ENCODE data around the gene GUCA1A. TPM values are rescaled to one million over a fixed set of nuclear protein-coding genes. Genes with fewer than 3 reads are reported as not detected.

GUCA1A gene
- total RNA-seq, 1 donor from 2014 or later, result not detected

DNA sequence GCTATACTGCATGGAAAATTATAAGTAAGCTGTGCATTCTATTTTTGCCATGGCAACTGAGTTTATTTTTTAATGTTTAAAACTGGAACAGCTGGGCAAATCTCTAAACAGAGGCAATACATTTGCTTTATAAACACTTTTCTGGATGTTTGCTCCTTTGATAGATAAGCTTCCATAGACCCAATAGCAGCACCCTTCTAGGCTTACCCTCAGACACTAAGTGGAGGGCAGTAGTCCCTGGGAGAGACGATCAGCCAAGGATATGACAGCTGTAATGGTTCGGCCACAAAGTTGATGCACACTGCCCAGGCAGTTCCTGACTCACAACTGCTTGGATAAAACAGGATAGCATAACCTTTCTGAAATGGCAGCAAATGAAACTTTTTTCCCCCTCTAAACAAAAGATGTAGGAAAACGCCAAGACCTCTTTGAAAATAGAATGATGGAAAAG is 53.0 kb downstream of the GUCA1A start:
- peak overlapping the region; percentile 33 for H3K27ac Mint-ChIP-seq (ENCODE audit: unreplicated experiment)
- DNase-seq (ENCODE audit: extremely low spot score, unreplicated experiment), result no peak
- H3K9me3 Mint-ChIP-seq (ENCODE audit: unreplicated experiment), result no peaks in the 10 kb centered on the region
- TF ChIP-seq, protein P1, sequence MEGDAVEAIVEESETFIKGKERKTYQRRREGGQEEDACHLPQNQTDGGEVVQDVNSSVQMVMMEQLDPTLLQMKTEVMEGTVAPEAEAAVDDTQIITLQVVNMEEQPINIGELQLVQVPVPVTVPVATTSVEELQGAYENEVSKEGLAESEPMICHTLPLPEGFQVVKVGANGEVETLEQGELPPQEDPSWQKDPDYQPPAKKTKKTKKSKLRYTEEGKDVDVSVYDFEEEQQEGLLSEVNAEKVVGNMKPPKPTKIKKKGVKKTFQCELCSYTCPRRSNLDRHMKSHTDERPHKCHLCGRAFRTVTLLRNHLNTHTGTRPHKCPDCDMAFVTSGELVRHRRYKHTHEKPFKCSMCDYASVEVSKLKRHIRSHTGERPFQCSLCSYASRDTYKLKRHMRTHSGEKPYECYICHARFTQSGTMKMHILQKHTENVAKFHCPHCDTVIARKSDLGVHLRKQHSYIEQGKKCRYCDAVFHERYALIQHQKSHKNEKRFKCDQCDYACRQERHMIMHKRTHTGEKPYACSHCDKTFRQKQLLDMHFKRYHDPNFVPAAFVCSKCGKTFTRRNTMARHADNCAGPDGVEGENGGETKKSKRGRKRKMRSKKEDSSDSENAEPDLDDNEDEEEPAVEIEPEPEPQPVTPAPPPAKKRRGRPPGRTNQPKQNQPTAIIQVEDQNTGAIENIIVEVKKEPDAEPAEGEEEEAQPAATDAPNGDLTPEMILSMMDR (IDR thresholded peaks at IDR 0.05), result no peak
- no peaks in the 10 kb centered on the region for H3K27me3 Mint-ChIP-seq (ENCODE audit: unreplicated experiment)
- H3K4me1 Mint-ChIP-seq (ENCODE audit: unreplicated experiment), result peaks cover 17% of the 10 kb centered on the region
- H3K36me3 Mint-ChIP-seq (ENCODE audit: unreplicated experiment), result peaks cover 10% of the 10 kb centered on the region
- no peak overlapping the region for H3K4me3 Mint-ChIP-seq (ENCODE audit: unreplicated experiment)

DNA sequence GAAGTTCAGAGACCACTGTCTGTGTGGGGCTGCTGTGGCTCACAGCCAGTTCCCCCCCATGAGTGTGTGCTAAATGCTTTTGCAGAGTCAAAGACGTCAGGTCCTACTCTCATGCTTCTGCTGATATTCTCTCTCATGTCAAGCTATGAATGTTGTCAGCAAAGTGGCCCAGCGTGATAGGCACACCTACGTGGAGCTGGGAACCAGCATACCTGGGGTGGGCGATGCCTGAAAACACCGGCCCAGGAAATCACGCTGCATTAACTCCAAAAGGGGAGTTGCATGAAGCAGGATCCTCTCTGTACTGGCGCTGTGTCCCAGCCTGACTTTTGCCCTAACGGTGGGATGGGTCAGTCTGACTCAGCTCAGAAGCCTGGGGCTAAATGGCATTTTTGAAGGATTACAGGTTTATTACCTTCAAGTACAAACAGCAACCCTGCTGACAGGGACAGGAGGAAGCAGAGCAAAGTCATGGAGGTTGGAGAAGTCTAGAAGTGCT is 53.5 kb downstream of the GUCA1A start:
- peak overlapping the region; percentile 33 for H3K27ac Mint-ChIP-seq (ENCODE audit: unreplicated experiment)
- no peak overlapping the region for H3K4me3 Mint-ChIP-seq (ENCODE audit: unreplicated experiment)
- no peak for DNase-seq (ENCODE audit: extremely low spot score, unreplicated experiment)
- TF ChIP-seq, protein P1 (IDR thresholded peaks at IDR 0.05), result no peak
- H3K4me1 Mint-ChIP-seq (ENCODE audit: unreplicated experiment), result peaks cover 17% of the 10 kb centered on the region
- H3K9me3 Mint-ChIP-seq (ENCODE audit: unreplicated experiment), result no peaks in the 10 kb centered on the region
- H3K36me3 Mint-ChIP-seq (ENCODE audit: unreplicated experiment), result peaks cover 10% of the 10 kb centered on the region
- H3K27me3 Mint-ChIP-seq (ENCODE audit: unreplicated experiment), result no peaks in the 10 kb centered on the region

DNA sequence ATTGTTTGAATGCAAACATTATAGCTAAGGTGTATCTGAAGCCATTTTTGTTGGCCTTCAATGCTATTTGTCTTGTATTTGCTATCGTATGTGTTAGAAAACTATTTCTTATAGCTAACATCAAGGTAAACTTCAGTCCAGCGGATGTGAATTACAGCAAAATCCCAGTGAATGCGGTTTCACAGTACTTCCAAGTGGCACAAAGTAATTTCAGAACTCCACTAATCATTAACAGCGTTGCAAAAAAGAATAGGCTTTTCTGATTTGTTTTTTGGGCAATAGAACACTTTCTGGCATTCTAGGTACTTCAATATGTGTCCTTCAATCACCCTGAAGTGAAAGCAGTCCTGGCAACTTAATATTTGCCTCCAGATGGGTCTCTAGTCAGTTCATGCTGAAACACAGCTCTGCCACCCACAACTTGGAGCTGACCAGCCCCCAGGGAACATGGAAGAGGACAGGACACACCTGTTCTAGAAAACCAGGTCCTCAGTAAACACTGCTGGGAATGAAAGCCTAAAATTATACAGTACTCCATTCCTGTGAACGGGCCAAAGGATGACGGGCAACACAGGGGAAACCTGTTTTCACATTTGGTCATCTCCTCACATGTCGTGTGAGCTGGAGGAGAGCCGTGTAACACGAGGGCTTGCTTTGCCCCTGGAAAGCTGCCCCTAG is 54.1 kb downstream of the GUCA1A start:
- H3K36me3 Mint-ChIP-seq (ENCODE audit: unreplicated experiment), result peaks cover 15% of the 10 kb centered on the region
- no peaks in the 10 kb centered on the region for H3K9me3 Mint-ChIP-seq (ENCODE audit: unreplicated experiment)
- H3K4me1 Mint-ChIP-seq (ENCODE audit: unreplicated experiment), result peaks cover 17% of the 10 kb centered on the region
- DNase-seq (ENCODE audit: extremely low spot score, unreplicated experiment), result no peak
- TF ChIP-seq, protein P1 (IDR thresholded peaks at IDR 0.05), result no peak
- no peaks in the 10 kb centered on the region for H3K27me3 Mint-ChIP-seq (ENCODE audit: unreplicated experiment)
- H3K4me3 Mint-ChIP-seq (ENCODE audit: unreplicated experiment), result no peak overlapping the region
- H3K27ac Mint-ChIP-seq (ENCODE audit: unreplicated experiment), result no peak overlapping the region

DNA sequence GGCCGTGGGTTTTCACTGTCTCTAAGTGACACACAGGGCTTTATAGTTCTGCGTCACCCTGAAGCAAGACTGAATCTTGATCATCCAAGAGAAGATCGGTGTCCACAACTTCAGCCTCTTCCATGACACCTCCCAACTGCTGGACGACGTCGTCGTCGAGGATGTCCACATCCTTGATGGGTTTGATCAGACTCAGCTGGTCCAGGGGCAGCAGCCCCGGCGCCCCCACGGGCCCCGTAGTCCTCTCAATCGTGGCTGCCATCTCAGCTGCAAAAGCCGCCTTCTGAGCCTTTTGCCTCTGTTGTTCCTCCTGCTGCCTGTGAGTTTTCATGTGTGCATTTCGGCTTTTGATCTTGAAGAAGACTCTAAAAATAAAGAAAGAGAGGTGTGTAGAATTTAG is 55.1 kb downstream of the GUCA1A start:
- no peaks in the 10 kb centered on the region for H3K27me3 Mint-ChIP-seq (ENCODE audit: unreplicated experiment)
- H3K4me1 Mint-ChIP-seq (ENCODE audit: unreplicated experiment), result peaks cover 17% of the 10 kb centered on the region
- no peak overlapping the region for H3K4me3 Mint-ChIP-seq (ENCODE audit: unreplicated experiment)
- TF ChIP-seq, protein P1 (IDR thresholded peaks at IDR 0.05), result no peak
- H3K36me3 Mint-ChIP-seq (ENCODE audit: unreplicated experiment), result peaks cover 18% of the 10 kb centered on the region
- no peaks in the 10 kb centered on the region for H3K9me3 Mint-ChIP-seq (ENCODE audit: unreplicated experiment)
- H3K27ac Mint-ChIP-seq (ENCODE audit: unreplicated experiment), result no peak overlapping the region
- DNase-seq (ENCODE audit: extremely low spot score, unreplicated experiment), result peak; percentile 76

Other genes starting within 250 kb of the GUCA1A start
- gene CCND3, start 231.6 kb upstream of the GUCA1A start, total RNA-seq, result 82.7 and 91.2 TPM in 2 replicates
- 27.6 and 29.2 TPM in 2 replicates for gene TAF8, start 122.8 kb upstream of the GUCA1A start, total RNA-seq
- 4.0 and 4.3 TPM in 2 replicates for gene C6orf132, start 30.7 kb upstream of the GUCA1A start, total RNA-seq
- gene GUCA1B, start 21.6 kb downstream of the GUCA1A start, total RNA-seq, result 0.76 and 1.0 TPM in 2 replicates
- gene MRPS10, start 44.5 kb downstream of the GUCA1A start, total RNA-seq, result 30.6 and 33.1 TPM in 2 replicates

Data from osteocyte (in vitro differentiated cells).